ENCODE data around the gene DLG2. TPM values are rescaled to one million over a fixed set of nuclear protein-coding genes. Genes with fewer than 3 reads are reported as not detected.

Gene DLG2
- total RNA-seq, 1 donor from 2014 or later, result 1.8 TPM

DNA sequence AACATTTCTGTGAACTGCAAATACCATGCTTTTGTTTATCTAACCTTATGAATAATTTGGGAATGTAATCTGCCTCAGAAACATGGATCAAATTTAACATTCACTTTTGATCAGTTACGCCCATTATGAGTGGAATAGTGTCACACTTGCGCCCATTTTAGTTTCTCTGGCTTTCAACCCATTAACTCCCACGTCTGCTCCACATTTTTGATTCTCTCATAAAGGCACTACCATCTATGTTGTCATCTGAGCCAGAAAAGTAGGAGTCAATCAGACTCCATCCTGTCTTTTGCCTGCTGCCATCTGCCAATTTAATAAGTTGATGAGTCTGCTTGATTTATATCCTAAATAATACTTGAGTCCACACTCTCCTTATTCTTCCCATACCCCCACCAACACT is 1090.7 kb downstream of the DLG2 start:
- Histone ChIP-seq H3K4me1 (ENCODE audit: insufficient read depth, low read length) (no peaks in the 10 kb centered on the region), H2AFZ (ENCODE audit: low read depth, low read length) (no peak overlapping the region), H3K4me2 (ENCODE audit: low read length) (no peak overlapping the region), H3K4me3 (ENCODE audit: insufficient read depth, low read depth, low read length) (no peak overlapping the region), H3K79me2 (ENCODE audit: insufficient read depth, low read length) (no peaks in the 10 kb centered on the region), H3K27ac (ENCODE audit: low read depth, low read length) (no peak overlapping the region), H3K9me3 (ENCODE audit: insufficient read depth, low read depth, low read length) (no peaks in the 10 kb centered on the region), H4K20me1 (ENCODE audit: insufficient read depth, low read length) (no peaks in the 10 kb centered on the region), H3K27me3 (ENCODE audit: insufficient read depth, low read length) (no peaks in the 10 kb centered on the region), H3K36me3 (ENCODE audit: insufficient read depth, low read length) (no peaks in the 10 kb centered on the region), H3K9ac (ENCODE audit: low read length) (no peak overlapping the region)
- no peak for DNase-seq (ENCODE audit: low read depth)
- Mint-ChIP-seq H3K36me3 (ENCODE audit: low read depth, unreplicated experiment) (no peaks in the 10 kb centered on the region), H3K27ac (ENCODE audit: unreplicated experiment) (no peak overlapping the region), H3K4me3 (ENCODE audit: unreplicated experiment) (no peak overlapping the region), H3K27me3 (ENCODE audit: low read depth, unreplicated experiment) (no peaks in the 10 kb centered on the region), H3K9me3 (ENCODE audit: unreplicated experiment) (no peaks in the 10 kb centered on the region), H3K4me1 (ENCODE audit: low read depth, unreplicated experiment) (peaks cover 4% of the 10 kb centered on the region)
- TF ChIP-seq EZH2 (IDR thresholded peaks at IDR 0.05; ENCODE audit: insufficient read depth, low read length), result no peak
- TF ChIP-seq, protein P1, sequence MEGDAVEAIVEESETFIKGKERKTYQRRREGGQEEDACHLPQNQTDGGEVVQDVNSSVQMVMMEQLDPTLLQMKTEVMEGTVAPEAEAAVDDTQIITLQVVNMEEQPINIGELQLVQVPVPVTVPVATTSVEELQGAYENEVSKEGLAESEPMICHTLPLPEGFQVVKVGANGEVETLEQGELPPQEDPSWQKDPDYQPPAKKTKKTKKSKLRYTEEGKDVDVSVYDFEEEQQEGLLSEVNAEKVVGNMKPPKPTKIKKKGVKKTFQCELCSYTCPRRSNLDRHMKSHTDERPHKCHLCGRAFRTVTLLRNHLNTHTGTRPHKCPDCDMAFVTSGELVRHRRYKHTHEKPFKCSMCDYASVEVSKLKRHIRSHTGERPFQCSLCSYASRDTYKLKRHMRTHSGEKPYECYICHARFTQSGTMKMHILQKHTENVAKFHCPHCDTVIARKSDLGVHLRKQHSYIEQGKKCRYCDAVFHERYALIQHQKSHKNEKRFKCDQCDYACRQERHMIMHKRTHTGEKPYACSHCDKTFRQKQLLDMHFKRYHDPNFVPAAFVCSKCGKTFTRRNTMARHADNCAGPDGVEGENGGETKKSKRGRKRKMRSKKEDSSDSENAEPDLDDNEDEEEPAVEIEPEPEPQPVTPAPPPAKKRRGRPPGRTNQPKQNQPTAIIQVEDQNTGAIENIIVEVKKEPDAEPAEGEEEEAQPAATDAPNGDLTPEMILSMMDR (IDR thresholded peaks at IDR 0.05; ENCODE audit: insufficient read depth, low read depth, low read length), result no peak
- FAIRE-seq, result no peak

DNA sequence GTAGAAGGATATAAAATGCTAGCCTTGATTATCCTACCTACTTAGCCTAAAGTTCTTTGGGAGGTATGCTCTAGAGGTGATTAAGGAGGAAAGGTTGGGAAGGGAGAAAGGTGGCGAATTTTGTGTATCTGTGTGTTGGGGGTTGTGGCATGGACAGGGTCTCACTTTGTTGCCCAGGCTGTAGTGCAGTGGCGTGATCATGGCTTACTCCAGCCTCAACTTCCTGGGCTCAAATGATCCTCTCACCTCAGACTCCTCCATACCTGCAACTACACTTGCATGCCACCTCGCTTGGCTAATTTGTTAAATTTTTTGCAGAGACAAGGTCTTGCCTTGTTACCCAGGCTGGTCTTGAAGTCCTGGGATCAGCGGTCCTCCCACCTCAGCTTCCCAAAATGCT is 1094.8 kb downstream of the DLG2 start:
- Histone ChIP-seq H3K36me3 (ENCODE audit: insufficient read depth, low read length) (no peaks in the 10 kb centered on the region), H3K27me3 (ENCODE audit: insufficient read depth, low read length) (no peaks in the 10 kb centered on the region), H3K27ac (ENCODE audit: low read depth, low read length) (no peak overlapping the region), H4K20me1 (ENCODE audit: insufficient read depth, low read length) (no peaks in the 10 kb centered on the region), H3K9ac (ENCODE audit: low read length) (no peak overlapping the region), H3K4me2 (ENCODE audit: low read length) (no peak overlapping the region), H2AFZ (ENCODE audit: low read depth, low read length) (no peak overlapping the region), H3K4me3 (ENCODE audit: insufficient read depth, low read depth, low read length) (no peak overlapping the region), H3K4me1 (ENCODE audit: insufficient read depth, low read length) (no peaks in the 10 kb centered on the region), H3K79me2 (ENCODE audit: insufficient read depth, low read length) (no peaks in the 10 kb centered on the region), H3K9me3 (ENCODE audit: insufficient read depth, low read depth, low read length) (no peaks in the 10 kb centered on the region)
- TF ChIP-seq, protein P1 (IDR thresholded peaks at IDR 0.05; ENCODE audit: insufficient read depth, low read depth, low read length), result no peak
- no peak for TF ChIP-seq EZH2 (IDR thresholded peaks at IDR 0.05; ENCODE audit: insufficient read depth, low read length)
- Mint-ChIP-seq H3K4me1 (ENCODE audit: low read depth, unreplicated experiment) (no peaks in the 10 kb centered on the region), H3K27me3 (ENCODE audit: low read depth, unreplicated experiment) (no peaks in the 10 kb centered on the region), H3K27ac (ENCODE audit: unreplicated experiment) (no peak overlapping the region), H3K9me3 (ENCODE audit: unreplicated experiment) (no peaks in the 10 kb centered on the region), H3K4me3 (ENCODE audit: unreplicated experiment) (no peak overlapping the region), H3K36me3 (ENCODE audit: low read depth, unreplicated experiment) (no peaks in the 10 kb centered on the region)
- FAIRE-seq (no peak), DNase-seq (ENCODE audit: low read depth) (no peak)

DNA sequence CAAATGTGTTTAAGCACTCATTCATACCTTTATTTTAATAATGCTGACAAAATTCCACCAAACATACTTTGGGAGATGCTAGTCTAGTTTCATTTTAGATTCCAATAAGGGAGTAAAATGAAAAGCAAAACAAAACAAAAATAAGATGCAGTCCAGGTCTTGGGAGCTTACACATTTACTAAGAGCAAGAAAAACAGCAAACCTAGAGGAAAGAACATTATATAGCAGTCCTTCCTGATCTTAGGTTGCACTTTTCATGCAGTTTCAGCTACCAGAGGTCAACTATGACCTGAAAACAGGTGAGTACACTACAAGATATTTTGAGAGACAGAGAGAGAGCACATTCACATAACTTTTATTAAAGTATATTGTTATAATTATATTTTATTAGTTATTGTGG is 1100.9 kb downstream of the DLG2 start:
- no peak for FAIRE-seq
- H3K27ac Mint-ChIP-seq (ENCODE audit: unreplicated experiment), result no peak overlapping the region
- H3K9ac ChIP-seq (ENCODE audit: low read length), result no peak overlapping the region
- no peaks in the 10 kb centered on the region for H3K27me3 ChIP-seq (ENCODE audit: insufficient read depth, low read length)
- no peaks in the 10 kb centered on the region for H4K20me1 ChIP-seq (ENCODE audit: insufficient read depth, low read length)
- H3K79me2 ChIP-seq (ENCODE audit: insufficient read depth, low read length), result no peaks in the 10 kb centered on the region
- H3K9me3 ChIP-seq (ENCODE audit: insufficient read depth, low read depth, low read length), result no peaks in the 10 kb centered on the region
- no peaks in the 10 kb centered on the region for H3K36me3 Mint-ChIP-seq (ENCODE audit: low read depth, unreplicated experiment)
- no peaks in the 10 kb centered on the region for H3K36me3 ChIP-seq (ENCODE audit: insufficient read depth, low read length)
- no peak overlapping the region for H3K4me3 Mint-ChIP-seq (ENCODE audit: unreplicated experiment)
- no peaks in the 10 kb centered on the region for H3K9me3 Mint-ChIP-seq (ENCODE audit: unreplicated experiment)
- no peak overlapping the region for H3K27ac ChIP-seq (ENCODE audit: low read depth, low read length)
- no peak overlapping the region for H3K4me2 ChIP-seq (ENCODE audit: low read length)
- H3K4me1 Mint-ChIP-seq (ENCODE audit: low read depth, unreplicated experiment), result peaks cover 4% of the 10 kb centered on the region
- no peak overlapping the region for H3K4me3 ChIP-seq (ENCODE audit: insufficient read depth, low read depth, low read length)
- DNase-seq (ENCODE audit: low read depth), result no peak
- no peaks in the 10 kb centered on the region for H3K27me3 Mint-ChIP-seq (ENCODE audit: low read depth, unreplicated experiment)
- TF ChIP-seq EZH2 (IDR thresholded peaks at IDR 0.05; ENCODE audit: insufficient read depth, low read length), result no peak
- TF ChIP-seq, protein P1 (IDR thresholded peaks at IDR 0.05; ENCODE audit: insufficient read depth, low read depth, low read length), result no peak
- no peak overlapping the region for H2AFZ ChIP-seq (ENCODE audit: low read depth, low read length)
- H3K4me1 ChIP-seq (ENCODE audit: insufficient read depth, low read length), result no peaks in the 10 kb centered on the region
